RCC 7860 (cell line): Measurements from ENCODE around the gene NBR1.
"Not testable (repeated sequence)": the region's sequence is repeated elsewhere in the genome, so short reads cannot be mapped to it uniquely, and the experiment has no call there.

Experiments
- DNase-seq: peaks from one replicate; pipeline ENCODE4 v3.0.0-alpha.2; 2015; ENCODE audit warnings: low spot score
- FAIRE-seq: peaks from 2 replicates; lab custom pipeline; 2012; peaks lifted over from hg19 to GRCh38; lab: Jason Lieb, UNC

NBR1 gene

DNA sequence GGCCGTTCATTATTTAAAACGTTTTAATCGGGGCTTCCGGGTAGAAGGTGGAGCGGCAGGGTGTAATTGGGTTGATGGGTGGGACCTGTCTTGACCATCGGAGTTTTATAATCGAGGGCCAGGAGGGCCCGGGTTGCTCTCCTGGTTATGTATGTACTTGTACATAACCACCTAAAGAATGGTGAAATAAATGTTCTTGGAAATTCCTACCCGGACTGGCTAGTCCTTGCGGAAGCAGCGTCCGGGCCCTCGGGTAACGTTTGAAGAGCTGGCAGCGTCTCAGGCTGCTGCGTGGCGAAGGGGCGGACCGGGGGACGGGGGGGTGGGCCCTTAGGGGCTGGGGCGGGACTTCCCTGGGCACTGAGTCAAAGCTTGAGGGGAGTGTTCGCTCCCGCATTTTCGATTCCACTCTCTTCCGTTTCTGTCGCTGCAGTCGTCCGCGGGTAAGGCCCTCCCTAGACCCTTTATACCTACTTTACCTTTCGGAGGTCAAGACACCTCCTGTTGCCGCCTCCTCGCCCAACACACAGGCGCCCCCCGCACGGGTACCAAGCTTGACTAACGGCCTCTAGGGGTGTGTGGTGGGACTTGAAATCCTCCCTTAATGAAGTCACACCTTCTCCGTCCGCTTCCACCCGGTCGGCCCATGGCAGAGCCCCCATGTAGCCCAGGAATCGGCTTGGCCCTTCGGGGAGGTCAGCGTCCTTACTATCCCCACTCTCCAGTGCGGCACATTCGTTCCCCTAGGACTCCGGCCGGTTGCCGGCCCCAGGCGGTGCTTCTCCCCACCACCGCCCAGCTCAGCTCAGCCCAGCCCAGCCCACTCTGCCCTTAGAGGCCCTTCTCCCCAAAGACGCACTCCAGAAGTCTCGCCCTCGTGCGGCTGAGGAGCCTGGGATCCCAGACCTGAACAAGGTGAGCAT lies 40.7 kb downstream of the NBR1 start, which contains the start of gene TMEM106A:
Gene TMEM106A, plus strand, starts transcription at position 396 of the 923 bp plus-strand sequence. CDS start 1,167 bp downstream, outside the sequence.
- FAIRE-seq (no peak), DNase-seq (peak; percentile 69)

DNA sequence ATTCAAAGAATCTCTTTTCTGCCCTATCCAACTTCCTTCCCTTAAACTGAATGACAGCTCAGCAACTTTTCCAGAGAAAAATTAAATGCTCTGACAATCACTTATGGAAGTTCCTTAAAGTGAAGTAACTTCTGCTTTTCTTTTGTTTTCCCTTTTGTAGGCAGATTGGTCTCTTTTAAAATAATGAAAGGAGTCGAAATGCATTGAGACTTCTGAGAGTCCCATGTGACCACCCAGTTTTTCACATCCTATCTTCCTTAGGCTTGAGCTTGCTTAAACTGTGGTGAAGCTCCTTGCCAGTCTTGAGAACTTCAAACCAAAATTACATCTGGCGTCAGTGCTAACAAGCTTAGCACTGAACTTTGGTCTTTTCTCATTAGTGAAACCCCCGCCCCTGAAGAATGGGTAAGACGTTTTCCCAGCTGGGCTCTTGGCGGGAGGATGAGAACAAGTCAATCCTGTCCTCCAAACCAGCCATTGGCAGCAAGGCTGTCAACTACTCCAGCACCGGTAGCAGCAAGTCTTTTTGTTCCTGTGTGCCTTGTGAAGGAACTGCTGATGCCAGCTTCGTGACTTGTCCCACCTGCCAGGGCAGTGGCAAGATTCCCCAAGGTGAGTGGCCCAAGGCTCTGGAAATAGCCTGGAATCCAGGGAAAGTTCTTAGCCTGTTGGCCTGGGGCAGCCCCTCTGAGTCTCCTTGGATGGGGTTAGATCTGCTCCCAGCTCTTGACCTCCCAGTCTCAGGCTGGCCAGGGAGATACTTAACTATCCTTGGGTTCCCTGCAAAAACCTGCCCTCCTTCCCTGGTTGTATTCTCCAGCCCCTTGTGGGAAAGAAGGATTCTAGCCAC lies 41.9 kb downstream of the NBR1 start:
- DNase-seq (no peak), FAIRE-seq (no peak)

DNA sequence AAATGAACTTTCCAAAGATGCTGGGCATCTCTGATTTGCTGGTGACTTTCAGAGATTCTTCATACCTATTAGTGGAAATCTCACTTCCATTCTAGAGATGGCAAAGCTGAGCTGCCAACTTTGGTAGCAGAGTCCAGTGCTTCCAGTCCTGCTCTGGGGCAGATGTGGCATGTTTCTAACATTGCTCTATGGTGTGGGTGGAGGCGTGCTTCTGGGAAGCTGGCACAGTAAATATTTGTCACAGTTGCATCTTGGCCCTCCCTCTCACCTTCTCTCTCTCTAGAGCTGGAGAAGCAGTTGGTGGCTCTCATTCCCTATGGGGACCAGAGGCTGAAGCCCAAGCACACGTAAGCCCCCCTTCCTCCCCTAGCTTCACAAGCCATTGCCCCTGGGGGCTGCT lies 42.5 kb downstream of the NBR1 start:
- FAIRE-seq (no peak), DNase-seq (no peak)

DNA sequence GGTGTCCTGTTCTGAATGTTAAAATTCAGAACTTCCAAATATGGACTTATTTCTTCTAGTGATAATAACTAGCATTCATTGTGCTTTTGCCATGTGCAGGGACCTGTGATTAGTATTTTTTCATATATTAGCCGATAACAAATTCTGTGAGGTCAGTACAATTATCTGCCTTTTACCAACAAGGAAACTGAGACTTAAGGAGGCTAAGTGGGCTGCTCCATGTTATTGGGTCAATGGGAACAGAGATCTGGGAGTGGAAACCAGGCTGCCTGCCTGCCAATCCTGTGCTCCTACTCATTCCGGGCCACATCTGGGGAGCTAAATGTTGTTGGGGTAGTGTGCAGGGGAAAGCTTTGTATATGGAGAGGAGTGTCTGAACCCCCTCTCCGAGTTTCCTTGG lies 44.3 kb downstream of the NBR1 start:
- no peak for DNase-seq
- no peak for FAIRE-seq

- FAIRE-seq: no peak
These were observed 45.4 kb downstream of the NBR1 start for GRCh38 chr17:43216369-43216761.

GRCh38 chr17:43216762-43217613 lies 46.0 kb downstream of the NBR1 start:
- FAIRE-seq: no peak

More at GRCh38 chr17:43216369-43216761, 45.4 kb downstream of the NBR1 start:
- no peak for DNase-seq

GRCh38 chr17:43217614-43218087 lies 46.6 kb downstream of the NBR1 start:
- DNase-seq (no peak), FAIRE-seq (no peak)

More at GRCh38 chr17:43216762-43217613, 46.0 kb downstream of the NBR1 start:
- no peak for DNase-seq

GRCh38 chr17:43219001-43219400 lies 48.0 kb downstream of the NBR1 start:
- DNase-seq: no peak
- no peak for FAIRE-seq

GRCh38 chr17:43219746-43220380 lies 48.8 kb downstream of the NBR1 start:
- FAIRE-seq (no peak), DNase-seq (no peak)

DNA sequence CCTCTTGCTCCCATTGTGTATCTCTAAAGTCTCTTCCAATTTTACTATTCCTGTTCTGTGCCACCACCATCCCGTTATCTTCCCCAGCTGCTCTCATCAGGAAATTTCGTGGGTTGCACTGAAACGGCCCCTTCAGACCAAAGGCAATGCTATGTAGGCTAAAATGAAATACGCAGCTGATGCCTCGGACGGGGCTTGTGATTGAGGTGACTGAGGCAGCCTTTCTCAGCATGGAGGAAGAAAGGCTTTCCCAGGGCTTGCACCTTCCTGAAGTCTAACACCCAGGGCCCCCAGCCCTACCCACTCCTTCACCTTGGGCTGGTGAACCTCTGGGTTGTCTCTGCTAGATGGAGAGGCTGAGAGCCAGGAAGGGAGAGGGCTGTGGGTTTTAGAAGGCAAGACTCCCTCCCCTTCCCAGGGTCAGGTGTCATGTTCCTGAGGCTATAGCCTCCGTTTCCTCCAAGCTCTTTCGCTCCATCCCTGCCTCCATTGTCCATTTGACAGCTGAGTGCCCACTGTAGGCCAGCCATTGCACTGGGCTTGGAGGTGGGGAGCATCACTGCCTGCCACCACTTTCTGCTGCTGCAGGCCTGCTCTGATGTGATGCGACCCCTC lies 49.6 kb downstream of the NBR1 start:
- no peak for DNase-seq
- no peak for FAIRE-seq

DNA sequence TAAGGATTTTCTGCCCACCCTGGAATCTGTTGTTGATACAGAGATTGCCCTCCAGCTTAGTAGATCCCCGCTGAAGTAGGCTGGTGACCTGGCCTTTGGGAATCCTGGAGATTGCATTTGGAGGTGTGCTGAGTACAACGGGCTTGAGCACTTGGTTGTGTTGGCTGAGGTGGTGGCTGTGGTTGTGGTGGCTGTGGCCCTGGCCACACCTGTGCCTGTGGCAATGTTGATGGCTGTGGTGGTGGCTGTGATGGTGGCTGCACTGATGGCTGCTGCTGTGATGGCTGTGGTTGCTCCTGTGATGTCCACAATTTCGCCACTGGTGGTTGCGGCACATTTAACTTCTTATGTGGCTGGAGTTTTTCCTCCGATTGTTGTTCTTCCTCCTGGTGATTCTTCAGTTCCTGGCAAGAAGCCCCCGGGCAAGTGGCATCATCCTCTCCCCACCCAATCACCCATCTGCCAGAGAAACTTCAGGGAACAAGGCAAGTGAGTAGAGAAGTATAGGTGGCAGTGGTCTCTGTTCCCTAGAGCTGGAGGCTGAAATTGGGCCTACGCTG lies 53.2 kb downstream of the NBR1 start:
- DNase-seq (no peak), FAIRE-seq (no peak)

GRCh38 chr17:43226393-43226792 lies 55.4 kb downstream of the NBR1 start:
- FAIRE-seq (no peak), DNase-seq (no peak)

DNA sequence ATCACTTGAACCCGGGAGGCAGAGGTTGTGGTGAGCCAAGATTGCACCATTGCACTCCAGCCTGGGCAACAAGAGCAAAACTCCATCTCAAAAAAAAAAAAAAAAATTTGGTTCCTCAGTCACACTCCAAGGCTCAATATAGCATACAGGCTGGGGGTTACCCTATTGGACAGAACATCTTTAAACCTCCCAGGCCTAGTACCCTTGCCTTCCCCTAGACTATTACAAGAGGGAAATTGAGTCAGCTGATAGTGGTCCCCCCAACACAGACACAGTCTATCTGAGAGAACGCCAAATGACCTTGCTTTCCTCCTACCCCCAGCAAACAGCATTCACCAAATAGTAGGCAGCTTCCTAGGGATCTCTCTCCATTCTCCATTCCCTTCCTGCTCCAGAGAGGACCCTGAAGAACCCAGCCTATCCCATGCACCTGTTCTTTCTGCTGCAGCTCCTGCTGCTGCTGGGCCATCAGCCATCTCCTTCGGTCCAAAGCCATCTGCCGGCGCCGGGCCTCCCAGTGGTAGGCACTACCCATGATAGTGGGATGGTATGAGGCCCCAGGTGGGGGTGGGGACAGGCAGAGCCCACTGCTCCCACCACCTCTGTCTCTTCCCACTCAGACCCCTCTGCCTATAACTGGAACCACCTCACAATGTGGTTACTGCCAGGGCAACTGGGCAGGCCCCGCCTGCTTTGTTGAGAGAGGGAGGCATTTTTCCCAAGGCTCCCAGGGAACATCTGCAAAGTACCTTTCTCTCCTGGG lies 57.2 kb downstream of the NBR1 start, which contains the start of gene CCDC200:
Gene CCDC200, minus strand, starts transcription at position 604 of the 763 bp plus-strand sequence. Its CDS starts 69 bp downstream, at position 535.
- not testable (repeated sequence) for DNase-seq, FAIRE-seq

GRCh38 chr17:43231205-43232020 lies 60.4 kb downstream of the NBR1 start:
- not testable (repeated sequence) for FAIRE-seq, DNase-seq

DNA sequence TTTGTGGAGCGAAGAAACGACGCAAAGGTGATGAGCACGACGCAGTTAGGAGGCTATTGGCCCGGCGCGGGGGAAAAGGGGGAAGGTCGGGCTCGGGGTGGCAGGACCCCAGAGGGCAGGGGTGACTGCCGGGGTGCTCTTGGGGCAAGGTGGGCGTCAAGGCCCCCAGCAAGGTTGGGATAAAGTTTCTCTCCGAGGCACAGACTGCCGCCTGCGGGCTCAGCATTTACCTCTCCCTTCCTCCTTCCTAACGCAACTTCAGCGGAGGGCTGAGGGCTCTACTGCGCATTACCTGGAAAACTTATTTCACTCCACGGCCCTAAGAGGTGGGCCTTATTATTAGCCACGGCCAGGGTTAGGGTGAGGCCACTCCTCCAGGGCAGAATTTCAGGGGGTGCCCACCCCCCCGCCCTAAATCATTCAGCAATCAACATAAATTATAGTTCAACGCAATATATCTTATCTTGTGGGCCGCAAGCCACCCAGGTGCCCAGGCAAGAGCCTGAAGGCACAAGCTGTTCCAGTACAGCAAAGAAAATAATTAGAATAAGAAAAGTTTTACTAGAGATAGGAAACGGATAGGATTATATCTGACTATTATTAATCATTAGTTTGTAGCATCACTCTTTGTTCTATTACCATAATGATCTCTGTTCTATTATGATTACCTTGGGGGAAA lies 61.1 kb downstream of the NBR1 start:
- peak; percentile 29 for DNase-seq
- not testable (repeated sequence) for FAIRE-seq

GRCh38 chr17:43233263-43233662 lies 62.2 kb downstream of the NBR1 start:
- not testable (repeated sequence) for DNase-seq, FAIRE-seq

- DNase-seq, FAIRE-seq: not testable (repeated sequence)
These were observed 62.9 kb downstream of the NBR1 start, which contains the start of gene RNU2-1 for GRCh38 chr17:43233877-43234276. Gene RNU2-1, minus strand, starts transcription at chr17:43233977.
